Parathyroid adenoma (tissue), 2 donors: ENCODE data around the gene CEBPZOS.

ENCODE experiments used
- H2AFZ ChIP-seq: fragments of 300-600 bp; sonication (generic); one replicate; pipeline ENCODE4 v1.7.0; 2017; ENCODE audit warnings: antibody characterized with exemption, mild to moderate bottlenecking
- H3K27ac ChIP-seq: fragments of 300-600 bp; sonication (generic); one replicate; pipeline ENCODE4 v1.7.0; 2017
- H3K27me3 ChIP-seq: fragments of 300-600 bp; sonication (generic); one replicate; pipeline ENCODE4 v1.7.0; 2017; ENCODE audit warnings: low read length; ENCODE audit not compliant: control insufficient read depth, insufficient read depth
- H3K36me3 ChIP-seq: fragments of 300-600 bp; sonication (generic); one replicate; pipeline ENCODE4 v1.7.0; 2017; ENCODE audit warnings: low read length; ENCODE audit not compliant: control insufficient read depth, insufficient read depth
- H3K4me1 ChIP-seq: fragments of 300-600 bp; sonication (generic); one replicate; pipeline ENCODE4 v1.7.0; 2017; ENCODE audit warnings: control low read depth
- H3K4me2 ChIP-seq: fragments of 300-600 bp; sonication (generic); one replicate; pipeline ENCODE4 v1.7.0; 2017; ENCODE audit warnings: low read length
- H3K4me3 ChIP-seq: fragments of 300-600 bp; sonication (generic); one replicate; pipeline ENCODE4 v1.7.0; 2017; ENCODE audit warnings: low read depth, low read length
- H3K79me2 ChIP-seq: fragments of 300-600 bp; sonication (generic); one replicate; pipeline ENCODE4 v1.7.0; 2017; ENCODE audit warnings: control low read depth
- H3K9ac ChIP-seq: fragments of 300-600 bp; sonication (generic); one replicate; pipeline ENCODE4 v1.7.0; 2017; ENCODE audit warnings: mild to moderate bottlenecking
- H3K9me3 ChIP-seq: fragments of 300-600 bp; sonication (generic); one replicate; pipeline ENCODE4 v1.7.0; 2017; ENCODE audit warnings: low read length; ENCODE audit not compliant: control insufficient read depth
- CTCF ChIP-seq: fragments of 300-600 bp; sonication (generic); IDR thresholded peaks from one replicate; pipeline ENCODE4 v1.7.0; 2017; ENCODE audit warnings: antibody characterized with exemption, mild to moderate bottlenecking
- donor health status: primary hyperparathyroidism.

Gene CEBPZOS

GRCh38 chr2:37243435-37243834 lies 47.1 kb downstream of the CEBPZOS start:
- Histone ChIP-seq H3K27me3 (no peaks in the 10 kb centered on the region), H3K79me2 (no peaks in the 10 kb centered on the region), H3K4me3 (no peak overlapping the region), H3K9me3 (no peaks in the 10 kb centered on the region), H3K4me2 (no peak overlapping the region), H3K9ac (no peak overlapping the region), H3K27ac (no peak overlapping the region), H3K36me3 (no peaks in the 10 kb centered on the region), H2AFZ (no peak overlapping the region), H3K4me1 (peaks cover 2% of the 10 kb centered on the region)
- TF ChIP-seq CTCF: no peak

- TF ChIP-seq CTCF: no peak
- H3K27ac ChIP-seq: no peak overlapping the region
- H3K79me2 ChIP-seq: no peaks in the 10 kb centered on the region
- no peaks in the 10 kb centered on the region for H3K9me3 ChIP-seq
- no peaks in the 10 kb centered on the region for H3K36me3 ChIP-seq
- peaks cover 2% of the 10 kb centered on the region for H3K4me1 ChIP-seq
- H2AFZ ChIP-seq: no peak overlapping the region
- no peaks in the 10 kb centered on the region for H3K27me3 ChIP-seq
- no peak overlapping the region for H3K9ac ChIP-seq
- no peak overlapping the region for H3K4me2 ChIP-seq
- H3K4me3 ChIP-seq: no peak overlapping the region
Measured at GRCh38 chr2:37244017-37244416, 47.7 kb downstream of the CEBPZOS start.

GRCh38 chr2:37244755-37245154 lies 48.5 kb downstream of the CEBPZOS start:
- Histone ChIP-seq H3K9me3 (no peaks in the 10 kb centered on the region), H3K4me2 (no peak overlapping the region), H3K36me3 (no peaks in the 10 kb centered on the region), H3K79me2 (no peaks in the 10 kb centered on the region), H3K27ac (no peak overlapping the region), H3K4me3 (no peak overlapping the region), H3K9ac (no peak overlapping the region), H3K27me3 (no peaks in the 10 kb centered on the region), H3K4me1 (peaks cover 2% of the 10 kb centered on the region), H2AFZ (no peak overlapping the region)
- no peak for TF ChIP-seq CTCF

DNA sequence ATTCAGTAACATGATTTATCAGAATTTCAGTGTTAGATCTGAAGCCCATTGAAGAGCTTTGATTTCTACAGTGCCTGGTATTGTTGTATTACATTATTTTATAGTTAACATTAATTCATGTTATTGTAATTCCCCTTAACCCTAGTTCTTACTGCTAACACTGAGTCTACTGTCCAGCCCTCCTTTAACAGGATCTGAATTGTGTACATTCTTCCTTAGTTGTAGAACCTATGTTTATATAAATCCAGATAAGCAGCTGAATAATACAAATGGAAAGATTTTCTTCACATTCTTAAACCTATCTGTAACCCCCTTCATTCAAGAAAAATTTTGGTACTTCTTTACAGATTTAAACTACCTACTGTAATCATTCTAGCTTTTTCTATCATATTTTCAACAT lies 49.9 kb downstream of the CEBPZOS start:
- H3K4me2 ChIP-seq: no peak overlapping the region
- no peaks in the 10 kb centered on the region for H3K4me1 ChIP-seq
- no peak overlapping the region for H3K9ac ChIP-seq
- no peak overlapping the region for H2AFZ ChIP-seq
- H3K27me3 ChIP-seq: no peaks in the 10 kb centered on the region
- no peaks in the 10 kb centered on the region for H3K79me2 ChIP-seq
- no peak overlapping the region for H3K4me3 ChIP-seq
- TF ChIP-seq CTCF: no peak
- no peaks in the 10 kb centered on the region for H3K9me3 ChIP-seq
- H3K36me3 ChIP-seq: no peaks in the 10 kb centered on the region
- H3K27ac ChIP-seq: no peak overlapping the region

DNA sequence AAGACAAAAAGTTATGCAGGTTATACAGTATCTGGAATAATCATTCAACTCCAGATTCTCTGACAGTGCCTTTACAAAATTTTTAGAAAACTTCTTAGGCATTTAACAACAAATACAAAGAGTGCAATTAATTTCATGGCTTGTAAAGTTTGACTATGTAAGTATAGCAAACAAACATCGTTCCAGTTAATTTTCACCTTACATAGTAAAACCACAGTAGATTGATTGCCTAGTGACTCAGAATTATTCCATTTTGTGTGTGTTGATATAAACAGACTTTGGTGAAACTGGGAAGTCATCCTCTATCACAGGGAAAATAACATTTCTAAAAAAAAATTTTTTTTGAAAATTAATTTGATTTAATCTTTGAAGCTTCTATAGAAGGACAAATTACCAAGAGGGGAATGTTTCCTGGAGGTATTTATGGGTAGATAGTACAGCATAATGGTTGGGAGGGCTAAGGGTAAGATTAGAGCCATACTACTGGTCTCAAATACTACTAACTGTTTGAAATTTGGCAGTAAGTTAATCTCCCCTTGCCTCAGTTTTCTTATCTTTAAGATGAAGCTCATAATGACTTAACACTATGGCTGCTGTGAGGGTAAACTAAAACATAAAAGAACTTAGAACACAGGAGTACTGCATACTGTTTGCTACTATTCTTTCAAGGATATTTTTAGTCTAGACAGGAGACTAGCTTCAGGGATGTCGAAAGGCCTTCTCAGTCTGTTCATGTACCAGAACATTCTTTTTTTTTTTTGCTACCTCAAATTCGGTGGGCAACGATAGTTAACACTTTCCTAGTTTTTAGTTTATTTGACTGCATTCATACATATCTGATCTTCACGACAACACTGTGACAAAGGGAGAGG lies 54.8 kb downstream of the CEBPZOS start:
- H3K4me3 ChIP-seq: no peak overlapping the region
- no peak overlapping the region for H3K27ac ChIP-seq
- no peak for TF ChIP-seq CTCF
- no peaks in the 10 kb centered on the region for H3K36me3 ChIP-seq
- H2AFZ ChIP-seq: no peak overlapping the region
- H3K9me3 ChIP-seq: no peaks in the 10 kb centered on the region
- no peaks in the 10 kb centered on the region for H3K79me2 ChIP-seq
- H3K27me3 ChIP-seq: no peaks in the 10 kb centered on the region
- H3K4me1 ChIP-seq: no peaks in the 10 kb centered on the region
- no peak overlapping the region for H3K4me2 ChIP-seq
- no peak overlapping the region for H3K9ac ChIP-seq
